Measurements from ENCODE around the gene POLR2B. TPM values are rescaled to one million over a fixed set of nuclear protein-coding genes. Genes with fewer than 3 reads are reported as not detected.
"Not testable (repeated sequence)": the region's sequence is repeated elsewhere in the genome, so short reads cannot be mapped to it uniquely, and the experiment has no call there.

Gene POLR2B
- 100 to 1,000 TPM; 107 to 109 TPM for total RNA-seq

DNA sequence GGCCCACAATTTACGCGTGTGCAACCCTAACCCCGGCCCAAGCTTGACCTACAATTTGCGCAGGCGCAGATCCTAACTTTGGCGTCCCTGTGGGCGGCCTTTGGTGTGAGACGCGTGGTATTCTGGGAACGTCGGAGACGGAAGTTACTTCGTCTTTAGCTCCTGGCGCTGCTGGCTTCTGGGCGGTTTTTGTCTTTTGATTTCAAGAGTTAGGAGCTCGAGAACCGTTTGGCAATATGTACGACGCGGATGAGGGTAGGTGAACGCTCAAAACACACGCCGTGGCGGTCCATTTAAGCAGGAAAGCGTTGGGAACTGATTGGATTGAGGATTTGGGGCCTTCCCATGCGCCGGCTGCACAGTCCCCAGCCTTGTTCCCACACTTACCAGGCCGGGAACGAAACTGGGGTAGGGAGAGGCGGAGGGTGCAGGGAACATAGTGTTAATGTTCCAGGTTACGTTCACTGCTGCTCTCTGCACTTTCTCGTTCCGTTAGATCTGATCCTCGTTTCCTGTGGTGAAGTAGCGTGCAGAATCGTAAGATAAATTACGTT, at the start of gene POLR2B:
TSS of gene POLR2B (plus strand) at position 147 of the 554 bp plus-strand sequence. CDS start at position 237, 90 bp downstream.
- peak; percentile 92 for DNase-seq
- H3K9me3 Mint-ChIP-seq, result no peaks in the 10 kb centered on the region
- peak within 1 kb of the TSS; percentile 99 for H3K4me3 Mint-ChIP-seq
- ChIA-PET CTCF (interaction anchor here (1.0 to 4.7 kb wide), 5 partner anchors 9 to 1030 kb away, joined by 3 to 51 read pairs (median 5); partner anchors contain the start of genes AASDH, CEP135 and REST), POLR2A (interaction anchor here (0.7 to 9.1 kb wide), 31 partner anchors 9 to 1583 kb away, joined by 3 to 208 read pairs (median 4); partner anchors contain the start of genes AASDH, CEP135, PAICS and PPAT)
- peaks cover 49% of the 10 kb centered on the region for H3K36me3 Mint-ChIP-seq (ENCODE audit: low read depth)
- H3K4me1 Mint-ChIP-seq, result peaks cover 50% of the 10 kb centered on the region
- H3K27ac Mint-ChIP-seq, result peak within 1 kb of the TSS; percentile 98
- H3K27me3 Mint-ChIP-seq, result no peaks in the 10 kb centered on the region

DNA sequence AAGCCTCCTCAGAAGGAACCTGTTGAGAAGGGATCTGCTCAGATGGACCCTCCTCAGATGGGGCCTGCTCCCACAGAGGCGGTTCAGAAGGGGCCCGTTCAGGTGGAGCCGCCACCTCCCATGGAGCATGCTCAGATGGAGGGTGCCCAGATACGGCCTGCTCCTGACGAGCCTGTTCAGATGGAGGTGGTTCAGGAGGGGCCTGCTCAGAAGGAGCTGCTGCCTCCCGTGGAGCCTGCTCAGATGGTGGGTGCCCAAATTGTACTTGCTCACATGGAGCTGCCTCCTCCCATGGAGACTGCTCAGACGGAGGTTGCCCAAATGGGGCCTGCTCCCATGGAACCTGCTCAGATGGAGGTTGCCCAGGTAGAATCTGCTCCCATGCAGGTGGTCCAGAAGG, 48.1 kb upstream of the POLR2B start:
- Mint-ChIP-seq H3K36me3 (ENCODE audit: low read depth) (peaks cover 55% of the 10 kb centered on the region), H3K27ac (no peak overlapping the region), H3K4me1 (peaks cover 21% of the 10 kb centered on the region), H3K4me3 (no peak overlapping the region), H3K9me3 (no peaks in the 10 kb centered on the region), H3K27me3 (no peaks in the 10 kb centered on the region)
- DNase-seq, result no peak
- POLR2A ChIA-PET, result interaction anchor here (0.9 to 1.3 kb wide), 2 partner anchors 21 to 46 kb away, joined by 3 read pairs; partner anchors contain the start of gene NOA1
- CTCF ChIA-PET, result no interaction called here

DNA sequence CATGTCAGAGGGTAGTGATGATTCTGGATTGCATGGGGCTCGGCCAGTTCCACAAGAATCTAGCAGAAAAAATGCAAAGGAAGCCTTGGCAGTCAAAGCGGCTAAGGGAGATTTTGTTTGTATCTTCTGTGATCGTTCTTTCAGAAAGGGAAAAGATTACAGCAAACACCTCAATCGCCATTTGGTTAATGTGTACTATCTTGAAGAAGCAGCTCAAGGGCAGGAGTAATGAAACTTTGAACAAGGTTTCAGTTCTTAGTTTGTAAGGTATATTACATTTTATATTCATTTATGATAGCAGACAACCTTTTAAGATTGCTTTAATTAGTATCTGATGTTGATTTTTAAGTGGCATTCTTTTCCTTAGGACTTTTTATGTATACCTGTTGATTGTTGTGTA, 46.8 kb upstream of the POLR2B start:
- H3K4me3 Mint-ChIP-seq, result no peak overlapping the region
- H3K27me3 Mint-ChIP-seq, result no peaks in the 10 kb centered on the region
- no peak for DNase-seq
- H3K9me3 Mint-ChIP-seq, result no peaks in the 10 kb centered on the region
- ChIA-PET CTCF (no interaction called here), POLR2A (interaction anchor here (0.5 to 1.3 kb wide), 2 partner anchors 22 to 42 kb away, joined by 3 read pairs; no protein-coding TSS in a partner anchor)
- no peak overlapping the region for H3K27ac Mint-ChIP-seq
- H3K36me3 Mint-ChIP-seq (ENCODE audit: low read depth), result peaks cover 57% of the 10 kb centered on the region
- peaks cover 21% of the 10 kb centered on the region for H3K4me1 Mint-ChIP-seq

DNA sequence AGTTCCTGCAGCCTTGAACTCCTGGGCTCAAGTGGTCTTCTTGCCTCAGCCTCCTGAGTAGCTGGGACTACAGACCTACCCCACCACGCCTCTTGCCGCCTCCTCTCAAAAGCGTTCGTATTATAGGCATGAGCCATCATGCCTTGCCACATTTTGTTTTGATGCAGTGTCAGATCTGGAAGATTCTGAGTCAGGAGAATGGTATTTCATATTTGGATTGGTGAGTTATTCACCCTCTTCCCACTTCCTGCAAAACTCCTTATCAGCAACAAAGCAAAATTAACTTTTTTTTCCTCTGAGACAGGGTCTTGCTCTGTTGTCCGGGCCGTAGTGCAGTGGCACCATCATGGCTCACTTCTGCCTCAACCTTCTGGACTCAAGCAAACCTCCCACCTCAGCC, 41.4 kb upstream of the POLR2B start:
- Mint-ChIP-seq H3K36me3 (ENCODE audit: low read depth) (peaks cover 40% of the 10 kb centered on the region), H3K27me3 (no peaks in the 10 kb centered on the region), H3K4me1 (peaks cover 7% of the 10 kb centered on the region), H3K4me3 (no peak overlapping the region), H3K27ac (no peak overlapping the region), H3K9me3 (no peaks in the 10 kb centered on the region)
- POLR2A ChIA-PET, result no interaction called here
- CTCF ChIA-PET, result interaction anchor here (0.8 kb wide), 1 partner anchor 14 kb away, joined by 3 read pairs; no protein-coding TSS in a partner anchor
- no peak for DNase-seq

DNA sequence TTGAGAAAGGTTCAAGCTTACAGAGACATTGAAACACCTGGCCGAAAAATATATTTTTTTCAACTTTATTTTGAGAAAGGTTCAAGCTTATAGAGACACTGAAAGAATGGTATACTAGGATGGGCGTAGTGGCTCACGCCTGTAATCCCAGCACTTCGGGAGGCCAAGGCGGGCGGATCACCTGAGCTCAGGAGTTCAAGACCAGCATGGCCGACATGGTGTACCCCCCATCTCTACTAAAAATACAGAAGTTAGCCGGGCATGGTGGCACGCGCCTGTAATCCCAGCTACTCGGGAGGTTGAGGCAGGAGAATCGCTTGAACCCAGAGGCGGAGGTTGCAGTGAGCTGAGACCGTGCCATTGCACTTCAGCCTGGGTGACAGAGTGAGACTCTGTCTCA, 38.9 kb upstream of the POLR2B start:
- H3K36me3 Mint-ChIP-seq (ENCODE audit: low read depth), result peaks cover 24% of the 10 kb centered on the region
- POLR2A ChIA-PET, CTCF ChIA-PET, DNase-seq, H3K27me3 Mint-ChIP-seq, H3K27ac Mint-ChIP-seq, H3K9me3 Mint-ChIP-seq, H3K4me3 Mint-ChIP-seq, H3K4me1 Mint-ChIP-seq: not testable (repeated sequence)

DNA sequence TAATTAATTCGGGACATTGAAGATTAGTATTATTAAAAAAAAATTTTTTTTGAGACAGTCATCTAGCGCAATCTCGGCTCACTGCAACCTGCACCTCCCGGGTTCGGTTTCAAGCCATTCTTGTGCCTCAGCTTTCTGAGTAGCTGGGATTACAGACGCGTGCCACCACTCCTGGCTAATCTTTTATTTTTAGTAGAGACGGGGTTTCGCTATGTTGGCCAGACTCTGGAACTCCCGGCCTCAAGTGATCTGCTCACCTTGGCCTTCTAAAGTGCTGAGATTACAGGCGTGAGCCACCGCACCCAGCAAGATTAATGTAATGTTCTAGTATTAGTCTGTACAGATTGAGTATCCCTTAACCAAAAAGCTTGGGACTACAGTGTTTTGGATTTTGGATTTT, 38.3 kb upstream of the POLR2B start:
- Mint-ChIP-seq H3K36me3 (ENCODE audit: low read depth) (peaks cover 21% of the 10 kb centered on the region), H3K9me3 (no peaks in the 10 kb centered on the region), H3K4me3 (no peak overlapping the region), H3K27me3 (no peaks in the 10 kb centered on the region), H3K27ac (no peak overlapping the region), H3K4me1 (no peaks in the 10 kb centered on the region)
- ChIA-PET POLR2A (no interaction called here), CTCF (no interaction called here)
- DNase-seq, result no peak

DNA sequence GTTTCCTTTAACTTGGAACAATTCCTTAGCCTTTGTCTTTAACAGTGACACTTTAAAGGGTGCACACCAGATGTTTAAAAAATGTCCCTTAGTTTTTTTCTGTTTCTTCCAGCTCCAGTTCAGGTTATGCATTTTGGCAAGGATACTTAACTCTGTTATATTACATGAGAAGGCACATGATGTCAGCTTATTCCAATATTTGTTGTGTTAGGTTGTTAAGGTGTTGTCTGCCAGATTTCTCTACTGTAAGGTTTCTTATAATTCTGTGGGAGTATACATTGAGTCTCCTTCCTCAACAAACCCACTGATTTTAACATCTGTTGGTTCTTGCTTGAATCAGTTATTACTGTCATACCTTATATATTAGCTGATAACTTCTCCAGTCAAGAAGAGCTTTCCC, 37.7 kb upstream of the POLR2B start:
- no peak for DNase-seq
- Mint-ChIP-seq H3K27me3 (no peaks in the 10 kb centered on the region), H3K27ac (no peak overlapping the region), H3K4me3 (no peak overlapping the region), H3K9me3 (no peaks in the 10 kb centered on the region), H3K36me3 (ENCODE audit: low read depth) (peaks cover 21% of the 10 kb centered on the region), H3K4me1 (no peaks in the 10 kb centered on the region)
- CTCF ChIA-PET, result no interaction called here
- POLR2A ChIA-PET, result interaction anchor here (2.1 kb wide), 1 partner anchor 32 kb away, joined by 5 read pairs; no protein-coding TSS in a partner anchor

DNA sequence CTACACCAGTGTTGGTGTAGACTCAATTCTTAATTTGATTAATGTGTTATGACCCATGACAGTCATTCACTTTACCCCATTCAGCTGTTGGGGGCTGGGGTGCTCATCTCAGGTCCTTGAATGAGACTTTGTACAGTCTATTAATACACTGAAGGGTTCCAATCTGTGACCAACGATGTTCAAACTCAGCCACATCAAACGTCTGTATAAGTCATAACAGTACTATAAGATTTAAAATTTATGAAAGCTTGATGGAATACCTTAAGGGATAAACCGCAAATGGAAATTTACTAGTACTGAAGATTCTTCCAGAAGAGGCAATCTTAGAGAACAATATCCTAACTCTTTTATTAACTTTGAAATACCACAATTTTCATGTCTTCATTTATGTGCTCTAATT, 37.3 kb upstream of the POLR2B start:
- no peaks in the 10 kb centered on the region for H3K4me1 Mint-ChIP-seq
- CTCF ChIA-PET, result no interaction called here

DNA sequence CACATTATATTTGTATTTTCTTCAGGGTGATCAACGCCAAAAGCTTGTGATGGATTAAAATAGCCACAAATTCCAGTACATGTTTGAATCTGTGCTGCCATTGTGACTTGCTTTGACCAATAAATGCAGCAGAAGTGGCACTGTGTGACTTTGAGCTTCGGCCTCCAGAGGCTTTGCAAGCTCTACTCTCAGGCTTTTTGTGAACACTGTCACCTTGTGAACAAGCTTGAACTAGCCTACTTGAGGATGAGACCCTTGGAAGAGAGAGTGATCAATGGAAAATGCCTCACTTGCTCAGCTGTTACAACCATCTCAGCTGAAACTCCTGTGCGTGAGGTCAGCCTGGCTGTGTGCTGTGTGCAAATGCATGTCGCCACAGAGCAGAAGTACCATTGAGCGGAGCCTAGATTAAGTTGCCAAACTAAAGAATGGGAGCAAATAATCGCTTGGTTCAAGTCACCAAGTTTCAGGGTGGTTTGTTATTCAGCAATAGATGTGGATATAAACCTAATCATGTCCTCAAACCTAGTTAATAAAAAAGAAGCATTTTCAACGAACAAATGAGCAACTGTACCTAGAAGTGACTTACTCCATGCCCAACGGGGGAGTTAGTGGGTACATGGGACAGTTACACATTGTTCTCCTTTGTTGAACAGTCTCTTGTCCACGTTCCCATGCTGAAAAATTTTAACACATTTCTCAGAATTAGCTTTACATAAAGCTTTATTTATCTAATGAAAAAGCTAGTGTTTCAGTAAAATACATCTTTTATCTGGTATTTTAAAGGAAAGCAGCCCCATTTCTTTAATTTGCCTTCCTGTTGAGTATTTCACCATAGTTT, 24.8 kb upstream of the POLR2B start:
- ChIA-PET CTCF (interaction anchor here (0.9 kb wide), 1 partner anchor 653 kb away, joined by 3 read pairs; no protein-coding TSS in a partner anchor), POLR2A (interaction anchor here (0.6 to 1.4 kb wide), 3 partner anchors 9 to 24 kb away, joined by 3 read pairs; partner anchors contain the start of gene NOA1)
- no peak overlapping the region for H3K27ac Mint-ChIP-seq
- H3K4me3 Mint-ChIP-seq, result no peak overlapping the region
- no peaks in the 10 kb centered on the region for H3K27me3 Mint-ChIP-seq
- no peaks in the 10 kb centered on the region for H3K36me3 Mint-ChIP-seq (ENCODE audit: low read depth)
- H3K9me3 Mint-ChIP-seq, result no peaks in the 10 kb centered on the region
- DNase-seq, result no peak
- no peaks in the 10 kb centered on the region for H3K4me1 Mint-ChIP-seq

More for the DNA sequence above, 37.3 kb upstream of the POLR2B start:
- H3K4me3 Mint-ChIP-seq, result no peak overlapping the region
- no peaks in the 10 kb centered on the region for H3K9me3 Mint-ChIP-seq
- H3K27ac Mint-ChIP-seq, result no peak overlapping the region
- peaks cover 21% of the 10 kb centered on the region for H3K36me3 Mint-ChIP-seq (ENCODE audit: low read depth)
- no peak for DNase-seq
- POLR2A ChIA-PET, result interaction anchor here (2.1 kb wide), 1 partner anchor 33 kb away, joined by 5 read pairs; no protein-coding TSS in a partner anchor
- H3K27me3 Mint-ChIP-seq, result no peaks in the 10 kb centered on the region

DNA sequence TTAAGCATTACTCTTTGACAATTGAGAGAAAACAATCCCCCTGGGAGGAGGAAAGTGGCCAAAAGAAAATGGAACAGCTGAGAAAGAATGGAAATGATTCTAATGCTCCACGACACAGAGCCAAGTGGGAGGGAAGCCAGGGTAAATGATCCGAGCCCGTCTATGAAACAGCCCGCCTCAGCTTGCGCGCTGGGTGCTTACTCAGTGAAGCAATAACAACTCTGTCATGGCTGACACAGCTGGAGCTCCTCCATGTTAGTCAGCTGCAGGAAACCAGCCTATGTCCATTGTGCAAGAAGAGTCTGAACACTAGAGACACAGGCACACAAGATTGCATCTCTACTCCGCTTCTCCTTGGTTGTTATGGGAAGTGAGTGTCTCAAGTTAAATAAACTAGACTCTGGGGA, 20.6 kb upstream of the POLR2B start:
- Mint-ChIP-seq H3K4me3 (no peak overlapping the region), H3K27me3 (no peaks in the 10 kb centered on the region), H3K36me3 (ENCODE audit: low read depth) (peaks cover 13% of the 10 kb centered on the region), H3K9me3 (no peaks in the 10 kb centered on the region), H3K27ac (no peak overlapping the region), H3K4me1 (no peaks in the 10 kb centered on the region)
- ChIA-PET CTCF (no interaction called here), POLR2A (interaction anchor here (1.6 kb wide), 1 partner anchor 19 kb away, joined by 6 read pairs; the partner anchor contains the start of gene NOA1)
- no peak for DNase-seq

DNA sequence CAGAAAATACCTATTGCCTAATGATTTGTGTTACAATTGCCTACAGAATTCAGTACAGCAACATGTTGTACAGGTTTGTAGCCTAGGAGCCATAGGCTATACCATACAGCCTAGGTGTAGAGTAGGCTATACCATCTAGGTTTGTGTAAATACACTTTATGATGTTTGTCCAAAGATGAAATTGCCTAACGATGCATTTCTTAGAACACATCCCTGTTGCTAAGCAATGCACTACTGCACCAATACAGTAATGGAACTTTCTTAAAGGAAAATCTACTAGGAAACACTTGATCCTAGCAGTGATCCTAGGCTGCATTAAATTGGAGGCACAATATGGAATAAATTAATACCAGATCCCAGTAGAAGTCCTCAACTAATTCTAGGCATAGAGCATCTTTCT, 19.6 kb upstream of the POLR2B start:
- H3K4me3 Mint-ChIP-seq, result no peak overlapping the region
- H3K4me1 Mint-ChIP-seq, result no peaks in the 10 kb centered on the region
- H3K27ac Mint-ChIP-seq, result no peak overlapping the region
- ChIA-PET CTCF (interaction anchor here (1.0 to 2.7 kb wide), 3 partner anchors 19 to 158 kb away, joined by 3 to 17 read pairs (median 3); partner anchors contain the start of gene NOA1), POLR2A (interaction anchor here (2.4 kb wide), 1 partner anchor 19 kb away, joined by 12 read pairs; the partner anchor contains the start of genes NOA1 and POLR2B)
- no peaks in the 10 kb centered on the region for H3K27me3 Mint-ChIP-seq
- H3K36me3 Mint-ChIP-seq (ENCODE audit: low read depth), result peaks cover 17% of the 10 kb centered on the region
- DNase-seq, result no peak
- H3K9me3 Mint-ChIP-seq, result no peaks in the 10 kb centered on the region

DNA sequence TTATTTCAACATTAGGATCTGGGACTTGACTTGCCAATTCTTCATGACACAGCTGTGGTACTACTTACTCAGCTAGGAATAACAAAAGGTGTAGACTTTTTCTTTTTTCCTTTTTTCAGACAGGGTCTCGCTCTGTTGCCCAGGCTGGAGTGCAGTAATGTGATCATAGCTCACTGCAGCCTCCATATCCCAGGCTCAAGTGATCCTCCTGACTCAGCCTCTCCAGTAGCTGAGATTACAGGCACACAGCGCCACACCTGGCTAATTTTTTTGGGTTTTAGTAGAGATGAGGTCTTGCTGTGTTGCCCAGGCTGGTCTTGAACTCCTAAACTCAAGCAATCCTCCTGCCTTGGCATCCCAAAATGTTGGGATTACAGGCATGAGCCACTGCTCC, 17.6 kb upstream of the POLR2B start:
- no peak overlapping the region for H3K27ac Mint-ChIP-seq

DNA sequence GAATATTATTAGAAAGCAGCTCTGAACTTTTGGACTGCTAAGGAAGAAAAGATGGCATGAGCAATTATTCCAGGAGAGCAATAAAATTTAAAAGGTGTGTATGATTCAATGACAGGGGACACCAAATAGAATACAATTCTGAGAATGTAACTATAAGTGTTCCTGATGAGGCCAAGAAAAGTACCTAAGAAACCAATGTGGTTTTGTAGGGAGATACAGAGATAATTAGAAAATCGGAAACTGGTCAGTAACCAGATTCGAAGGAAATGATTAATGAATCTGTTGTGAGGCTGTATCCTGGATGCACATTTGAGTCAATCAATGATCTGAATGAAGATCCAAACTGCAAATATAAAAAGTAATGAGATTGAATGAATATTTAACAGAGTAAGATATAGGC, 7.3 kb upstream of the POLR2B start:
- Mint-ChIP-seq H3K9me3 (peaks cover 13% of the 10 kb centered on the region), H3K27ac (no peak overlapping the region), H3K4me3 (no peak overlapping the region), H3K4me1 (peaks cover 48% of the 10 kb centered on the region), H3K27me3 (no peaks in the 10 kb centered on the region), H3K36me3 (ENCODE audit: low read depth) (peaks cover 66% of the 10 kb centered on the region)
- DNase-seq, result no peak
- ChIA-PET POLR2A (no interaction called here), CTCF (interaction anchor here (0.6 kb wide), 1 partner anchor 193 kb away, joined by 3 read pairs; no protein-coding TSS in a partner anchor)

More for the DNA sequence above, 17.6 kb upstream of the POLR2B start:
- no peaks in the 10 kb centered on the region for H3K9me3 Mint-ChIP-seq
- ChIA-PET POLR2A (interaction anchor here (2.4 kb wide), 1 partner anchor 17 kb away, joined by 12 read pairs; the partner anchor contains the start of genes NOA1 and POLR2B), CTCF (interaction anchor here (1.3 to 2.7 kb wide), 3 partner anchors 17 to 525 kb away, joined by 3 to 17 read pairs (median 5); partner anchors contain the start of genes NOA1, PAICS and PPAT)
- no peaks in the 10 kb centered on the region for H3K27me3 Mint-ChIP-seq
- H3K36me3 Mint-ChIP-seq (ENCODE audit: low read depth), result peaks cover 32% of the 10 kb centered on the region
- H3K4me3 Mint-ChIP-seq, result no peak overlapping the region
- no peak for DNase-seq
- no peaks in the 10 kb centered on the region for H3K4me1 Mint-ChIP-seq

Measured in activated CD4-positive, alpha-beta memory T cell treated with anti-CD3 and anti-CD28 coated beads, Interleukin-2, amount 10 ng/mL, durations not matched to agents 7 days and 5 days (primary cell).